H1 (cell line): Measurements from ENCODE around the gene SMARCA4. TPM values are rescaled to one million over a fixed set of nuclear protein-coding genes. Genes with fewer than 3 reads are reported as not detected.

Source experiments
- CTCF ChIA-PET: fragments of 300-600 bp; sonication (Branson Sonifier 250); formaldehyde crosslinking; loops from one replicate; lab custom pipeline; 2021; ENCODE audit not compliant: partially characterized antibody; lab: Charles Lee
- POLR2A ChIA-PET: fragments of 300-600 bp; sonication (Branson Sonifier 250); formaldehyde crosslinking; loops from one replicate; lab custom pipeline; 2021; ENCODE audit warnings: inconsistent platforms; ENCODE audit not compliant: partially characterized antibody; lab: Charles Lee
- DNase-seq, 2 experiments: peaks; one replicate each; pipeline versions ENCODE4 v3.0.0 to v3.0.0-alpha.2; 2010 to 2022; ENCODE audit warnings: low spot score in 2 of 2, low read depth in 1 of 2, mixed read lengths in 1 of 2
- FAIRE-seq: peaks from 2 replicates; lab custom pipeline; 2011; peaks lifted over from hg19 to GRCh38; lab: Jason Lieb, UNC
- H2AFZ ChIP-seq: 2 replicates; pipeline ENCODE4 v1.8.1; 2012; ENCODE audit warnings: low read length, inconsistent platforms
- H2AK5ac ChIP-seq: 2 replicates; pipeline ENCODE4 v1.6.1; 2013; ENCODE audit warnings: low read depth, low read length
- H2BK120ac ChIP-seq: replicated peaks from 2 replicates; pipeline ENCODE3; 2013; ENCODE audit warnings: low read depth, low read length, inconsistent platforms
- H2BK12ac ChIP-seq: 2 replicates; pipeline ENCODE4 v1.6.1; 2013; ENCODE audit warnings: low read depth, low read length
- H2BK15ac ChIP-seq: 2 replicates; pipeline ENCODE4 v1.6.1; 2013; ENCODE audit warnings: low read length
- H2BK20ac ChIP-seq: 2 replicates; pipeline ENCODE4 v1.6.1; 2013; ENCODE audit warnings: low read length
- H2BK5ac ChIP-seq: 2 replicates; pipeline ENCODE4 v1.6.1; 2013; ENCODE audit warnings: low read depth, low read length
- H3K14ac ChIP-seq: 2 replicates; pipeline ENCODE4 v1.6.1; 2013; ENCODE audit warnings: inconsistent platforms; ENCODE audit not compliant: insufficient read length
- H3K18ac ChIP-seq: 2 replicates; pipeline ENCODE4 v1.6.1; 2013; ENCODE audit warnings: low read length; ENCODE audit errors: extremely low read depth
- H3K23ac ChIP-seq: 2 replicates; pipeline ENCODE4 v1.6.1; 2013; ENCODE audit warnings: inconsistent platforms; ENCODE audit not compliant: insufficient read length
- H3K23me2 ChIP-seq: 2 replicates; pipeline ENCODE4 v1.6.1; 2013; ENCODE audit warnings: low read depth, low read length
- H3K27ac ChIP-seq: 2 replicates; pipeline ENCODE4 v1.6.1; 2011; ENCODE audit warnings: low read depth, low read length, inconsistent platforms
- H3K27me3 ChIP-seq, 4 experiments: replicated peaks in 1 of 4; 1 replicate in 1 of 4; 2 replicates in 3 of 4; pipeline versions ENCODE4 v1.6.1 to v1.8.1; 2011 to 2013; ENCODE audit warnings: low read length in 3 of 4, mild to moderate bottlenecking in 3 of 4, inconsistent platforms in 2 of 4, mixed read lengths in 2 of 4, moderate library complexity in 1 of 4; ENCODE audit not compliant: control insufficient read depth in 3 of 4, insufficient read depth in 3 of 4; ENCODE audit errors: extremely low read depth in 1 of 4
- H3K36me3 ChIP-seq, 4 experiments: 2 replicates each; pipeline versions ENCODE4 v1.6.1 to v1.8.1; 2011 to 2013; ENCODE audit warnings: mild to moderate bottlenecking in 4 of 4, low read length in 3 of 4, moderate library complexity in 2 of 4, control low read depth in 1 of 4, inconsistent platforms in 1 of 4; ENCODE audit not compliant: insufficient read depth in 4 of 4, control insufficient read depth in 2 of 4
- H3K4ac ChIP-seq: replicated peaks from 2 replicates; pipeline ENCODE3; 2013; ENCODE audit warnings: low read length, low read depth, mixed read lengths, inconsistent platforms; ENCODE audit not compliant: insufficient read length
- H3K4me1 ChIP-seq, 4 experiments: replicated peaks in 1 of 4; 1 replicate in 1 of 4; 2 replicates in 3 of 4; pipeline versions ENCODE4 v1.6.1 to v1.8.1; 2011 to 2013; ENCODE audit warnings: low read length in 3 of 4, inconsistent platforms in 2 of 4, mixed read lengths in 1 of 4; ENCODE audit not compliant: insufficient read depth in 4 of 4, control insufficient read depth in 3 of 4
- H3K4me2 ChIP-seq, 2 experiments: 2 replicates each; pipeline versions ENCODE4 v1.6.1 to v1.8.1; 2011 to 2013; ENCODE audit warnings: low read depth in 2 of 2, low read length in 2 of 2, control low read depth in 1 of 2, inconsistent platforms in 1 of 2, mild to moderate bottlenecking in 1 of 2; ENCODE audit not compliant: insufficient read depth in 1 of 2
- H3K4me3 ChIP-seq, 4 experiments: fragments of 200-600, 300-600 bp in 1 of 4; sonication (generic), shearing (Covaris generic), sonication (Bioruptor Twin) in 1 of 4; 2 replicates each; pipeline versions ENCODE4 v1.5.1 to v1.8.1; 2011 to 2016; ENCODE audit warnings: low read length in 4 of 4, low read depth in 3 of 4, control low read depth in 2 of 4, inconsistent platforms in 2 of 4, mild to moderate bottlenecking in 2 of 4, mixed read lengths in 1 of 4, moderate library complexity in 1 of 4; ENCODE audit not compliant: insufficient read depth in 2 of 4; ENCODE audit errors: extremely low read depth in 1 of 4
- H3K56ac ChIP-seq: replicated peaks from 2 replicates; pipeline ENCODE3; 2013; ENCODE audit warnings: low read depth, mild to moderate bottlenecking, mixed read lengths, low read length, inconsistent platforms; ENCODE audit not compliant: insufficient read length
- H3K79me1 ChIP-seq: 2 replicates; pipeline ENCODE4 v1.6.1; 2013; ENCODE audit warnings: low read depth, low read length, control low read depth
- H3K79me2 ChIP-seq, 2 experiments: 2 replicates each; pipeline versions ENCODE4 v1.6.1 to v1.8.1; 2012 to 2013; ENCODE audit warnings: low read length in 2 of 2, mild to moderate bottlenecking in 2 of 2, inconsistent platforms in 1 of 2; ENCODE audit not compliant: insufficient read depth in 2 of 2, control insufficient read depth in 1 of 2
- H3K9ac ChIP-seq, 4 experiments: replicated peaks in 1 of 4; 1 replicate in 1 of 4; 2 replicates in 3 of 4; pipeline versions ENCODE4 v1.6.1 to v1.8.1; 2011 to 2013; ENCODE audit warnings: low read depth in 3 of 4, low read length in 3 of 4, control low read depth in 2 of 4, mild to moderate bottlenecking in 2 of 4, moderate library complexity in 2 of 4, inconsistent platforms in 1 of 4; ENCODE audit errors: extremely low read depth in 1 of 4
- H3K9me3 ChIP-seq, 2 experiments: 2 replicates each; pipeline versions ENCODE4 v1.6.1 to v1.8.1; 2012 to 2013; ENCODE audit warnings: mild to moderate bottlenecking in 2 of 2, moderate library complexity in 2 of 2, control low read depth in 1 of 2, inconsistent platforms in 1 of 2, low read depth in 1 of 2, low read length in 1 of 2, mixed read lengths in 1 of 2; ENCODE audit not compliant: insufficient read depth in 2 of 2
- H4K20me1 ChIP-seq, 2 experiments: replicated peaks in 1 of 2; 2 replicates each; pipeline versions ENCODE3 to v1.8.1; 2011 to 2013; ENCODE audit warnings: inconsistent platforms in 2 of 2, low read length in 2 of 2, mild to moderate bottlenecking in 1 of 2; ENCODE audit not compliant: insufficient read depth in 2 of 2, control insufficient read depth in 1 of 2
- H4K5ac ChIP-seq: 2 replicates; pipeline ENCODE4 v1.6.1; 2013; ENCODE audit warnings: low read length, low read depth, mixed read lengths, inconsistent platforms; ENCODE audit not compliant: insufficient read length
- H4K8ac ChIP-seq: 2 replicates; pipeline ENCODE4 v1.8.0; 2013; ENCODE audit warnings: mild to moderate bottlenecking, moderate library complexity, low read length, inconsistent platforms; ENCODE audit not compliant: insufficient read depth; ENCODE audit errors: extremely low read depth
- H4K91ac ChIP-seq: replicated peaks from 2 replicates; pipeline ENCODE3; 2013; ENCODE audit warnings: low read length, mixed read lengths, inconsistent platforms; ENCODE audit not compliant: insufficient read length
- ASH2L ChIP-seq: fragments of 200-600, 300-600 bp; sonication (generic); IDR thresholded peaks from one replicate; pipeline ENCODE4 v1.7.1; 2017; ENCODE audit warnings: low read length
- BRCA1 ChIP-seq: IDR thresholded peaks from 2 replicates; pipeline ENCODE4 v1.6.1; 2012; ENCODE audit warnings: low read depth, low read length, improper control_type of control experiment
- HDAC2 ChIP-seq, 2 experiments: fragments of 300-600 bp in 1 of 2; sonication (generic) in 1 of 2; IDR thresholded peaks; 2 replicates each; pipeline ENCODE4 v1.6.1; 2011 to 2012; ENCODE audit warnings: low read depth in 2 of 2, low read length in 2 of 2, mild to moderate bottlenecking in 2 of 2, moderate library complexity in 2 of 2, borderline replicate concordance in 1 of 2, inconsistent platforms in 1 of 2
- JUN ChIP-seq: IDR thresholded peaks from 2 replicates; pipeline ENCODE4 v1.6.1; 2011; ENCODE audit warnings: low read depth, mild to moderate bottlenecking, improper control_type of control experiment, low read length
- KDM1A ChIP-seq: fragments of 200-600, 300-600 bp; sonication (generic); IDR thresholded peaks from 2 replicates; pipeline ENCODE4 v1.7.1; 2016; ENCODE audit warnings: mild to moderate bottlenecking, low read length, borderline replicate concordance
- NANOG ChIP-seq: IDR thresholded peaks from 2 replicates; pipeline ENCODE4 v1.6.1; 2011; ENCODE audit warnings: low read length, low read depth, mild to moderate bottlenecking, inconsistent platforms; ENCODE audit not compliant: insufficient read depth, poor library complexity, severe bottlenecking
- POLR2A ChIP-seq, 2 experiments: IDR thresholded peaks; 1 replicate in 1 of 2; 2 replicates in 1 of 2; pipeline ENCODE4 v1.6.1; 2011; ENCODE audit warnings: low read depth in 2 of 2, low read length in 2 of 2, mild to moderate bottlenecking in 2 of 2; ENCODE audit errors: control extremely low read depth in 1 of 2
- RFX5 ChIP-seq: IDR thresholded peaks from 2 replicates; pipeline ENCODE4 v1.6.1; 2011; ENCODE audit warnings: low read depth, low read length, improper control_type of control experiment, borderline replicate concordance
- RXRA ChIP-seq: IDR thresholded peaks from 2 replicates; pipeline ENCODE4 v1.6.1; 2011; ENCODE audit warnings: low read depth, mild to moderate bottlenecking, low read length, moderate library complexity; ENCODE audit not compliant: insufficient read depth
- TAF7 ChIP-seq: optimal IDR thresholded peaks from 2 replicates; pipeline ENCODE3; 2011; ENCODE audit warnings: low read depth, mild to moderate bottlenecking, inconsistent platforms, low read length, moderate library complexity, borderline replicate concordance
- WGBS, 2 experiments: shearing (Covaris generic) in 1 of 2; methylation state at CpG; one replicate each; pipeline versions ENCODE4 v1.1.6 to v1.1.7; 2013 to 2015; ENCODE audit warnings: low lambda C conversion rate in 2 of 2, mixed read lengths in 2 of 2, inconsistent platforms in 1 of 2, low coverage in 1 of 2, missing lambda C conversion rate in 1 of 2; ENCODE audit not compliant: insufficient replicate concordance in 2 of 2, insufficient coverage in 1 of 2, insufficient read length in 1 of 2; ENCODE audit errors: extremely low coverage in 1 of 2, missing lambda C conversion rate in 1 of 2; 5-methylcytosine and 5-hydroxymethylcytosine counted together
- polyA plus RNA-seq, 7 experiments: library from polyadenylated mRNA; depleted of rRNA in 3 of 7; stranded (reverse) in 5 of 7; unstranded in 2 of 7; fragments of >200 nt in 5 of 7; fragments of 200-250 nt in 2 of 7; gene quantifications; 1 replicate in 5 of 7; 2 replicates in 1 of 7; 4 replicates in 1 of 7; pipeline versions ENCODE4 v1.2.1 to v1.2.3, GENCODE V29; 2011 to 2013; ENCODE audit warnings: missing spikeins in 2 of 7, mixed read lengths in 2 of 7
- total RNA-seq: library from RNA; stranded (reverse); fragmentation: NEBNext Ultra II Directional; extraction: Animal tissue kit (Norgen Biotek cat#: 25700); gene quantifications from 2 replicates; pipeline ENCODE4 v1.2.1, GENCODE V29; 2021
- TF ChIP-seq, protein P1 (sequence below): IDR thresholded peaks from 2 replicates; pipeline ENCODE4 v1.6.1; 2012; ENCODE audit warnings: inconsistent platforms
- TF ChIP-seq, protein P2 (sequence below): IDR thresholded peaks from 2 replicates; pipeline ENCODE4 v1.6.1; 2011; ENCODE audit warnings: low read length, improper control_type of control experiment

The SMARCA4 gene
- total and polyA plus RNA-seq, 2 of the 8 experiments (the other 6 are each of a cell fraction or from before 2014, with no cell fraction given) = 86.4 to 263 TPM

- H3K56ac ChIP-seq = no peak overlapping the region
- H3K36me3 ChIP-seq = peaks cover 51 to 85% (median 81%) of the 10 kb centered on the region in 4 experiments
- no peaks in the 10 kb centered on the region for H3K27me3 ChIP-seq
- H2BK5ac ChIP-seq = no peak overlapping the region
- peaks cover 7 to 16% of the 10 kb centered on the region in 2 experiments for H4K20me1 ChIP-seq
- H2BK15ac ChIP-seq = no peak overlapping the region
- FAIRE-seq (no peak), DNase-seq (no peak)
- no peak overlapping the region for H4K5ac ChIP-seq
- no peaks in the 10 kb centered on the region; the same call in 1 of the 2 replicates for H3K79me1 ChIP-seq
- no peak overlapping the region for H2BK20ac ChIP-seq
- no peaks in the 10 kb centered on the region for H3K23me2 ChIP-seq
- no peak overlapping the region for H3K4me2 ChIP-seq
- no peaks in the 10 kb centered on the region for H3K4me1 ChIP-seq
- H3K18ac ChIP-seq = no peak overlapping the region
- no peaks in the 10 kb centered on the region; a peak in 1 of 4 replicates for H3K79me2 ChIP-seq
- no peak overlapping the region for H2AFZ ChIP-seq
- H3K23ac ChIP-seq = no peak overlapping the region
- no peak overlapping the region for H3K14ac ChIP-seq
- ChIA-PET POLR2A (no interaction called here), CTCF (interaction anchor here (0.6 to 1.5 kb wide), 4 partner anchors 9 to 114 kb away, joined by 3 to 7 read pairs (median 4); no protein-coding TSS in a partner anchor)
- H2AK5ac ChIP-seq = no peak overlapping the region
- H4K91ac ChIP-seq = no peak overlapping the region
- no peak overlapping the region; the same call in 1 of the 2 replicates for H4K8ac ChIP-seq
- H3K9me3 ChIP-seq = no peaks in the 10 kb centered on the region
- H3K27ac ChIP-seq = no peak overlapping the region
- no peak overlapping the region for H3K4me3 ChIP-seq
- H3K9ac ChIP-seq = no peak overlapping the region
- WGBS, 2 experiments = 89% methylated on average over 15 of the region's 15 CpGs; no CpG with 5 or more reads in 1 of the 2 experiments
- H3K4ac ChIP-seq = no peak overlapping the region
- H2BK120ac ChIP-seq = no peak overlapping the region
- no peak overlapping the region for H2BK12ac ChIP-seq
- TF ChIP-seq KDM1A (no peak), RFX5 (no peak), ASH2L (no peak), BRCA1 (no peak), HDAC2 (IDR thresholded peaks at IDR 0.05; ENCODE audit: borderline replicate concordance in 1 of 2, low read depth in 2 of 2, low read length in 2 of 2) (no peak), POLR2A (IDR thresholded peaks at IDR 0.05; ENCODE audit: control extremely low read depth in 1 of 2, low read depth in 2 of 2, low read length in 2 of 2) (no peak), NANOG (no peak), TAF7 (no peak), RXRA (no peak), JUN (no peak)
- TF ChIP-seq, protein P1, sequence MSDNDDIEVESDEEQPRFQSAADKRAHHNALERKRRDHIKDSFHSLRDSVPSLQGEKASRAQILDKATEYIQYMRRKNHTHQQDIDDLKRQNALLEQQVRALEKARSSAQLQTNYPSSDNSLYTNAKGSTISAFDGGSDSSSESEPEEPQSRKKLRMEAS = no peak
- TF ChIP-seq, protein P2, sequence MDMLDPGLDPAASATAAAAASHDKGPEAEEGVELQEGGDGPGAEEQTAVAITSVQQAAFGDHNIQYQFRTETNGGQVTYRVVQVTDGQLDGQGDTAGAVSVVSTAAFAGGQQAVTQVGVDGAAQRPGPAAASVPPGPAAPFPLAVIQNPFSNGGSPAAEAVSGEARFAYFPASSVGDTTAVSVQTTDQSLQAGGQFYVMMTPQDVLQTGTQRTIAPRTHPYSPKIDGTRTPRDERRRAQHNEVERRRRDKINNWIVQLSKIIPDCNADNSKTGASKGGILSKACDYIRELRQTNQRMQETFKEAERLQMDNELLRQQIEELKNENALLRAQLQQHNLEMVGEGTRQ = no peak
These were observed 60.9 kb downstream of the SMARCA4 start for GRCh38 chr19:11021760-11022144.
